CD14-positive monocyte (primary cell): Measurements from ENCODE around the gene UBE2Q1. TPM values are rescaled to one million over a fixed set of nuclear protein-coding genes. Genes with fewer than 3 reads are reported as not detected.
A peak's percentile ranks its signal among the peaks of the same experiment; 100 is the strongest.

Experiments used
- DNase-seq, 3 donors: peaks; one replicate each; pipeline ENCODE4 v3.0.0-alpha.2; 2011 to 2022
- H2AFZ ChIP-seq: 2 replicates; pipeline ENCODE4 v1.6.0; 2012; ENCODE audit warnings: mild to moderate bottlenecking, low read depth, low read length, inconsistent platforms; ENCODE audit not compliant: insufficient read depth, poor library complexity, severe bottlenecking
- H3K27ac ChIP-seq, 2 donors: 1 replicate in 1 of 2; 2 replicates in 1 of 2; pipeline ENCODE4 v1.5.1; 2012 to 2013; ENCODE audit warnings: low read length in 2 of 2, control low read depth in 1 of 2, inconsistent platforms in 1 of 2, low read depth in 1 of 2, mild to moderate bottlenecking in 1 of 2
- H3K27me3 ChIP-seq, 2 donors: one replicate each; pipeline versions ENCODE4 v1.6.0 to v1.6.1; 2011 to 2013; ENCODE audit warnings: low read length in 2 of 2; ENCODE audit not compliant: control insufficient read depth in 2 of 2, insufficient read depth in 2 of 2
- H3K36me3 ChIP-seq, 2 donors: replicated peaks in 1 of 2; 1 replicate in 1 of 2; 2 replicates in 1 of 2; pipeline versions ENCODE4 v1.5.1 to v1.6.1; 2012 to 2013; ENCODE audit warnings: low read length in 2 of 2, control low read depth in 1 of 2, inconsistent platforms in 1 of 2, mild to moderate bottlenecking in 1 of 2; ENCODE audit not compliant: insufficient read depth in 2 of 2, control insufficient read depth in 1 of 2
- H3K4me1 ChIP-seq, 2 donors: 1 replicate in 1 of 2; 2 replicates in 1 of 2; pipeline versions ENCODE4 v1.5.1 to v1.6.1; 2012 to 2013; ENCODE audit warnings: low read length in 2 of 2, control low read depth in 1 of 2, inconsistent platforms in 1 of 2, mild to moderate bottlenecking in 1 of 2, moderate library complexity in 1 of 2; ENCODE audit not compliant: insufficient read depth in 2 of 2, control insufficient read depth in 1 of 2
- H3K4me2 ChIP-seq: replicated peaks from 2 replicates; pipeline ENCODE3; 2012; ENCODE audit warnings: low read length, moderate library complexity, mild to moderate bottlenecking; ENCODE audit not compliant: poor library complexity, severe bottlenecking; ENCODE audit errors: extremely low read depth
- H3K4me3 ChIP-seq, 3 experiments: fragments of 200-600 bp in 1 of 3; sonication (generic) in 1 of 3; replicated peaks in 1 of 3; 1 replicate in 2 of 3; 2 replicates in 1 of 3; pipeline ENCODE4 v1.5.1; 2011 to 2013; ENCODE audit warnings: low read length in 3 of 3, mild to moderate bottlenecking in 3 of 3, control low read depth in 2 of 3, low read depth in 2 of 3, inconsistent platforms in 1 of 3, moderate library complexity in 1 of 3
- H3K79me2 ChIP-seq: 2 replicates; pipeline ENCODE4 v1.6.0; 2012; ENCODE audit warnings: mild to moderate bottlenecking, control low read depth, inconsistent platforms, low read length, moderate library complexity; ENCODE audit not compliant: insufficient read depth
- H3K9ac ChIP-seq: 2 replicates; pipeline ENCODE4 v1.6.0; 2017; ENCODE audit warnings: low read length, mild to moderate bottlenecking; ENCODE audit not compliant: insufficient read depth, poor library complexity, severe bottlenecking
- H3K9me3 ChIP-seq, 2 donors: replicated peaks in 1 of 2; 1 replicate in 1 of 2; 2 replicates in 1 of 2; pipeline versions ENCODE4 v1.5.1 to v1.6.1; 2012 to 2013; ENCODE audit warnings: low read length in 2 of 2, control low read depth in 1 of 2; ENCODE audit not compliant: control insufficient read depth in 1 of 2, insufficient read depth in 1 of 2
- H4K20me1 ChIP-seq: 2 replicates; pipeline ENCODE4 v1.6.0; 2012; ENCODE audit warnings: mild to moderate bottlenecking, low read length, control low read depth, moderate library complexity; ENCODE audit not compliant: insufficient read depth
- H3K27ac Mint-ChIP-seq, 7 donors: one replicate each; pipeline ENCODE4 v1.8.0; 2020; ENCODE audit warnings: mild to moderate bottlenecking in 7 of 7, mixed read lengths in 7 of 7, moderate library complexity in 6 of 7, inconsistent platforms in 2 of 7
- H3K27me3 Mint-ChIP-seq, 3 donors: one replicate each; pipeline ENCODE4 v1.8.0; 2021 to 2022; ENCODE audit warnings: low read depth in 3 of 3, mild to moderate bottlenecking in 3 of 3, mixed read lengths in 3 of 3, moderate library complexity in 3 of 3, inconsistent platforms in 1 of 3
- H3K36me3 Mint-ChIP-seq, 2 donors: one replicate each; pipeline ENCODE4 v1.8.0; 2020; ENCODE audit warnings: mixed read lengths in 2 of 2, inconsistent platforms in 1 of 2, mild to moderate bottlenecking in 1 of 2
- H3K4me1 Mint-ChIP-seq: one replicate; pipeline ENCODE4 v1.8.0; 2020; ENCODE audit warnings: mild to moderate bottlenecking, mixed read lengths
- H3K4me3 Mint-ChIP-seq, 2 donors: one replicate each; pipeline ENCODE4 v1.8.0; 2020; ENCODE audit warnings: mild to moderate bottlenecking in 2 of 2, mixed read lengths in 2 of 2, moderate library complexity in 1 of 2
- H3K9me3 Mint-ChIP-seq, 7 donors: one replicate each; pipeline ENCODE4 v1.8.0; 2020 to 2022; ENCODE audit warnings: mixed read lengths in 7 of 7, mild to moderate bottlenecking in 6 of 7, moderate library complexity in 6 of 7, inconsistent platforms in 2 of 7
- WGBS: methylation state at CpG from one replicate; pipeline ENCODE4 v1.1.5; 2013; ENCODE audit warnings: missing lambda C conversion rate; ENCODE audit not compliant: insufficient coverage; 5-methylcytosine and 5-hydroxymethylcytosine counted together
- intact Hi-C, 2 donors: fragments of 100-400 bp; cut with micrococcal nuclease; formaldehyde crosslinking; loops; one replicate each; pipeline versions ENCODE4 v1.15.0 to v1.15.1; 2023
- polyA plus RNA-seq, 3 donors: library from polyadenylated mRNA; depleted of rRNA in 1 of 3; unstranded in 2 of 3; stranded (reverse) in 1 of 3; fragments of 300-500 nt in 2 of 3; fragments of >200 nt in 1 of 3; fragmentation: Illumina TruSeq in 2 of 3; gene quantifications; 1 replicate in 2 of 3; 2 replicates in 1 of 3; pipeline ENCODE4 v1.2.3, GENCODE V29; 2012 to 2021
- TF ChIP-seq, protein P1 (sequence below): fragments of 200-600 bp; IDR thresholded peaks from one replicate; pipeline ENCODE4 v1.8.0; 2022; ENCODE audit warnings: antibody characterized with exemption, mild to moderate bottlenecking

The UBE2Q1 gene
- polyA plus RNA-seq, 3 donors, result 6.4 to 22.6 (median 8.4) TPM

DNA sequence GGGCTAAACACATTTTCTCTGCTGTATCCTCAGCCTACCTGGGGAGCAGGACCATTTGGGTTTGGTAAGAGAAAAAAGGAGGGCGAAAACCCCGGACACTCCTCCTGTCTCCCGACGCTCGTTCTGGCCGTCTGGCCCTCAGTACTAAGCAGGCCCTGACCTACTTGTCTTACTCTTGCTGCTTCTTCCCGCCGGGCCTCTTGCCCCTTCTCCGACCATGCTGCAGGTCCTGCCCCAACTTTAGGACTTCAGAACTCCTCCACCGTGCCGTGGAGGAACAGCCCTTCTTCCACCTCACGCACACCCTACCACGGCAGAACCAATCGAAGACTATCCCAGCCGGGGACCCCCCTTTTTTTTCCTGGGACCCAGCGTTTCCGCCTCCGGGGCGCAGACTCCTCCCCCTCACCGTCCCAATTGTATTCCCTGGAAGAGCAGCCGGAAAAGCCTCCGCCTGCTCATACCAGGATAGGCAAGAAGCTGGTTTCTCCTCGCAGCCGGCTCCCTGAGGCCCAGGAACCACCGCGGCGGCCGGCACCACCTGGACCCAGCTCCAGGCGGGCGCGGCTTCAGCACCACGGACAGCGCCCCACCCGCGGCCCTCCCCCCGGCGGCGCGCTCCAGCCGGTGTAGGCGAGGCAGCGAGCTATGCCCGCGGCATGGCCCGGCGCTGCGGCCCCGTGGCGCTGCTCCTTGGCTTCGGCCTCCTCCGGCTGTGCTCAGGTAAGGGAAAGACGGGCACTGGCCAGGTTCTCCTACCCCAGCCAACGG is 9.1 kb upstream of the UBE2Q1 start, which contains the start of gene CHRNB2:
Gene CHRNB2 (plus strand): TSS at position 393 of the 771 bp plus-strand sequence. CDS start 267 bp downstream, at position 660.
- DNase-seq, result peak; percentile 23 to 53 (median 43)
- peaks cover 0 to 3% of the 10 kb centered on the region in 2 donors for H3K36me3 Mint-ChIP-seq
- 3% methylated on average over 49 of the region's 53 CpGs for WGBS
- Histone ChIP-seq H3K27ac (no peak within 1 kb of the TSS), H3K27me3 (peaks cover 10 to 29% of the 10 kb centered on the region in 2 donors), H3K9me3 (no peaks in the 10 kb centered on the region), H3K36me3 (no peaks in the 10 kb centered on the region), H3K79me2 (no peaks in the 10 kb centered on the region), H4K20me1 (no peaks in the 10 kb centered on the region), H3K9ac (no peak within 1 kb of the TSS), H3K4me2 (peak within 1 kb of the TSS; percentile 34), H3K4me3 (peak within 1 kb of the TSS in 1 of 3 experiments; percentile 17), H2AFZ (no peak within 1 kb of the TSS), H3K4me1 (peaks cover 3 to 9% of the 10 kb centered on the region in 2 donors)
- H3K9me3 Mint-ChIP-seq, result peaks cover 0 to 6% (median 2%) of the 10 kb centered on the region in 7 donors
- H3K4me3 Mint-ChIP-seq, result peak within 1 kb of the TSS; percentile 27 to 80
- intact Hi-C loops, result no loop called here
- H3K4me1 Mint-ChIP-seq, result peaks cover 8% of the 10 kb centered on the region
- no peak within 1 kb of the TSS for H3K27ac Mint-ChIP-seq
- TF ChIP-seq, protein P1, sequence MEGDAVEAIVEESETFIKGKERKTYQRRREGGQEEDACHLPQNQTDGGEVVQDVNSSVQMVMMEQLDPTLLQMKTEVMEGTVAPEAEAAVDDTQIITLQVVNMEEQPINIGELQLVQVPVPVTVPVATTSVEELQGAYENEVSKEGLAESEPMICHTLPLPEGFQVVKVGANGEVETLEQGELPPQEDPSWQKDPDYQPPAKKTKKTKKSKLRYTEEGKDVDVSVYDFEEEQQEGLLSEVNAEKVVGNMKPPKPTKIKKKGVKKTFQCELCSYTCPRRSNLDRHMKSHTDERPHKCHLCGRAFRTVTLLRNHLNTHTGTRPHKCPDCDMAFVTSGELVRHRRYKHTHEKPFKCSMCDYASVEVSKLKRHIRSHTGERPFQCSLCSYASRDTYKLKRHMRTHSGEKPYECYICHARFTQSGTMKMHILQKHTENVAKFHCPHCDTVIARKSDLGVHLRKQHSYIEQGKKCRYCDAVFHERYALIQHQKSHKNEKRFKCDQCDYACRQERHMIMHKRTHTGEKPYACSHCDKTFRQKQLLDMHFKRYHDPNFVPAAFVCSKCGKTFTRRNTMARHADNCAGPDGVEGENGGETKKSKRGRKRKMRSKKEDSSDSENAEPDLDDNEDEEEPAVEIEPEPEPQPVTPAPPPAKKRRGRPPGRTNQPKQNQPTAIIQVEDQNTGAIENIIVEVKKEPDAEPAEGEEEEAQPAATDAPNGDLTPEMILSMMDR, result no peak
- H3K27me3 Mint-ChIP-seq, result peaks cover 28 to 48% (median 37%) of the 10 kb centered on the region in 3 donors

DNA sequence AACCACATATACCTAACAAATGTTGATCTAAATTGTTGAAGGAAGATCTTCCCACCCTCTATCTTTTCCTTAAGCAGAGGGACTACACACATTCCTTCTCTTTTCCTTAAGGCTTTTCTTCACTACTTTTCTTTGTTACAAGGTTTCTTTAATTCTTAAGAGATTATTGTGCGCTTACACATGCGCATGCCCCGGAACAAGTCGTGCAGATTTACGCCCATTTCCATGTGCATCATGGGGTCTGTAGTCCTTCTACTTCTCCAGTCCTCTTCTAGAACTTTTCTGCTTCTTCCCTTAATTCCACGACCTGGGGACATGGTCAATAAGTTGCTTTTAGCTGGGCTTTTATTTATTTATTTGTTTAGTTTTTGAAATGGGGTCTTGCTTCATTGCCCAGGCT is 7.4 kb upstream of the UBE2Q1 start:
- intact Hi-C loops, result no loop called here

More for the DNA sequence above, 7.4 kb upstream of the UBE2Q1 start:
- Histone ChIP-seq H3K9ac (no peak overlapping the region), H3K4me2 (no peak overlapping the region), H3K4me1 (peaks cover 3 to 9% of the 10 kb centered on the region in 2 donors), H2AFZ (no peak overlapping the region), H3K4me3 (no peak overlapping the region), H3K36me3 (no peaks in the 10 kb centered on the region), H3K9me3 (no peaks in the 10 kb centered on the region), H3K27me3 (peaks cover 10 to 29% of the 10 kb centered on the region in 2 donors), H3K79me2 (no peaks in the 10 kb centered on the region), H3K27ac (no peak overlapping the region), H4K20me1 (no peaks in the 10 kb centered on the region)
- peaks cover 0 to 6% (median 0%) of the 10 kb centered on the region in 7 donors for H3K9me3 Mint-ChIP-seq
- H3K27me3 Mint-ChIP-seq, result peaks cover 28 to 48% (median 35%) of the 10 kb centered on the region in 3 donors
- peaks cover 0 to 3% of the 10 kb centered on the region in 2 donors for H3K36me3 Mint-ChIP-seq
- no peak overlapping the region for H3K4me3 Mint-ChIP-seq
- TF ChIP-seq, protein P1, result no peak
- DNase-seq, result no peak
- WGBS, result no CpG with 5 or more reads among the region's 6 CpGs
- peaks cover 8% of the 10 kb centered on the region for H3K4me1 Mint-ChIP-seq
- no peak overlapping the region for H3K27ac Mint-ChIP-seq
